ENCODE results near the gene ERN1.

- TF ChIP-seq ATF2 (CRISPR knock-in tag; IDR thresholded peaks at IDR 0.05; ENCODE audit: borderline replicate concordance, low read depth): no peak
- TF ChIP-seq CREB1 (CRISPR knock-in tag; IDR thresholded peaks at IDR 0.05): no peak
- no peak for TF ChIP-seq CTCF (IDR thresholded peaks at IDR 0.05)
- no peak for TF ChIP-seq E2F1 (CRISPR knock-in tag; IDR thresholded peaks at IDR 0.05)
- no peak for TF ChIP-seq JUN (CRISPR knock-in tag; IDR thresholded peaks at IDR 0.05)
- TF ChIP-seq USF2 (CRISPR knock-in tag; IDR thresholded peaks at IDR 0.05): no peak
- no peak for TF ChIP-seq ELF4 (CRISPR knock-in tag; IDR thresholded peaks at IDR 0.05; ENCODE audit: low read depth)
- no peak for TF ChIP-seq MLX (CRISPR knock-in tag; IDR thresholded peaks at IDR 0.05)
- TF ChIP-seq ZNF512 (CRISPR knock-in tag; IDR thresholded peaks at IDR 0.05; ENCODE audit: borderline replicate concordance): no peak
- TF ChIP-seq ETV6 (CRISPR knock-in tag; IDR thresholded peaks at IDR 0.05): no peak
- no peak for TF ChIP-seq ZNF138 (CRISPR knock-in tag; conservative IDR thresholded peaks at IDR 0.05)
Measured at GRCh38 chr17:64126918-64127317, 3.0 kb downstream of the ERN1 start.

Measured in WTC11 (cell line).